ENCODE measurements around the gene ACADSB. TPM values are rescaled to one million over a fixed set of nuclear protein-coding genes. Genes with fewer than 3 reads are reported as not detected.

ACADSB gene
- total and polyA plus RNA-seq, 3 experiments from 2014 or later, result 24.4 to 29.2 (median 27.3) TPM

GRCh38 chr10:123081896-123082295, 73.1 kb downstream of the ACADSB start:
- ChIA-PET CTCF (no interaction called here), POLR2A (no interaction called here)
- Mint-ChIP-seq H3K4me3 (no peak overlapping the region), H3K27me3 (peaks cover 13 to 41% of the 10 kb centered on the region in 2 donors), H3K27ac (no peak overlapping the region), H3K36me3 (no peaks in the 10 kb centered on the region), H3K4me1 (no peaks in the 10 kb centered on the region), H3K9me3 (no peaks in the 10 kb centered on the region)
- H3K27ac ChIP-seq (ENCODE audit: low read depth, low read length), result no peak overlapping the region
- no peaks in the 10 kb centered on the region for H3K27me3 ChIP-seq (ENCODE audit: insufficient read depth, low read length, poor library complexity, severe bottlenecking)
- no peak for DNase-seq
- H3K4me1 ChIP-seq (ENCODE audit: insufficient read depth, low read length), result no peaks in the 10 kb centered on the region
- no peak overlapping the region for H3K4me3 ChIP-seq (ENCODE audit: low read length)
- H3K36me3 ChIP-seq (ENCODE audit: insufficient read depth, low read length), result no peaks in the 10 kb centered on the region
- no peaks in the 10 kb centered on the region for H3K9me3 ChIP-seq (ENCODE audit: low read length)

GRCh38 chr10:123083811-123084210, 75.0 kb downstream of the ACADSB start:
- Mint-ChIP-seq H3K27ac (no peak overlapping the region), H3K27me3 (peaks cover 13 to 33% of the 10 kb centered on the region in 2 donors), H3K4me3 (no peak overlapping the region), H3K36me3 (no peaks in the 10 kb centered on the region), H3K9me3 (no peaks in the 10 kb centered on the region), H3K4me1 (no peaks in the 10 kb centered on the region)
- Histone ChIP-seq H3K27ac (ENCODE audit: low read depth, low read length) (no peak overlapping the region), H3K9me3 (ENCODE audit: low read length) (no peaks in the 10 kb centered on the region), H3K36me3 (ENCODE audit: insufficient read depth, low read length) (no peaks in the 10 kb centered on the region), H3K4me3 (ENCODE audit: low read length) (no peak overlapping the region), H3K4me1 (ENCODE audit: insufficient read depth, low read length) (no peaks in the 10 kb centered on the region), H3K27me3 (ENCODE audit: insufficient read depth, low read length, poor library complexity, severe bottlenecking) (no peaks in the 10 kb centered on the region)
- DNase-seq, result no peak
- CTCF ChIA-PET, result no interaction called here
- POLR2A ChIA-PET, result no interaction called here

GRCh38 chr10:123086281-123086680, 77.5 kb downstream of the ACADSB start:
- no peaks in the 10 kb centered on the region for H3K4me1 ChIP-seq (ENCODE audit: insufficient read depth, low read length)
- Mint-ChIP-seq H3K27me3 (peaks cover 11 to 27% of the 10 kb centered on the region in 2 donors), H3K27ac (no peak overlapping the region), H3K4me3 (no peak overlapping the region), H3K36me3 (no peaks in the 10 kb centered on the region), H3K9me3 (no peaks in the 10 kb centered on the region), H3K4me1 (peaks cover 0 to 1% (median 0%) of the 10 kb centered on the region in 3 donors)
- no peak overlapping the region for H3K4me3 ChIP-seq (ENCODE audit: low read length)
- no peaks in the 10 kb centered on the region for H3K36me3 ChIP-seq (ENCODE audit: insufficient read depth, low read length)
- H3K9me3 ChIP-seq (ENCODE audit: low read length), result no peaks in the 10 kb centered on the region
- no peak for DNase-seq
- H3K27me3 ChIP-seq (ENCODE audit: insufficient read depth, low read length, poor library complexity, severe bottlenecking), result no peaks in the 10 kb centered on the region
- ChIA-PET POLR2A (no interaction called here), CTCF (no interaction called here)
- H3K27ac ChIP-seq (ENCODE audit: low read depth, low read length), result no peak overlapping the region

GRCh38 chr10:123087348-123087747, 78.5 kb downstream of the ACADSB start:
- Histone ChIP-seq H3K9me3 (ENCODE audit: low read length) (no peaks in the 10 kb centered on the region), H3K4me1 (ENCODE audit: insufficient read depth, low read length) (no peaks in the 10 kb centered on the region), H3K27ac (ENCODE audit: low read depth, low read length) (no peak overlapping the region), H3K27me3 (ENCODE audit: insufficient read depth, low read length, poor library complexity, severe bottlenecking) (no peaks in the 10 kb centered on the region), H3K36me3 (ENCODE audit: insufficient read depth, low read length) (no peaks in the 10 kb centered on the region), H3K4me3 (ENCODE audit: low read length) (no peak overlapping the region)
- Mint-ChIP-seq H3K4me3 (no peak overlapping the region), H3K27me3 (peaks cover 11 to 26% of the 10 kb centered on the region in 2 donors), H3K4me1 (peaks cover 0 to 1% (median 0%) of the 10 kb centered on the region in 3 donors), H3K27ac (no peak overlapping the region), H3K9me3 (no peaks in the 10 kb centered on the region), H3K36me3 (no peaks in the 10 kb centered on the region)
- ChIA-PET POLR2A (no interaction called here), CTCF (no interaction called here)
- DNase-seq, result no peak

- no peak overlapping the region for H3K27ac ChIP-seq (ENCODE audit: low read depth, low read length)
- Mint-ChIP-seq H3K36me3 (no peaks in the 10 kb centered on the region), H3K4me1 (peaks cover 0 to 1% (median 0%) of the 10 kb centered on the region in 3 donors), H3K27me3 (peaks cover 7 to 27% of the 10 kb centered on the region in 2 donors), H3K9me3 (no peaks in the 10 kb centered on the region), H3K27ac (no peak overlapping the region), H3K4me3 (no peak overlapping the region)
- DNase-seq, result no peak
- H3K4me1 ChIP-seq (ENCODE audit: insufficient read depth, low read length), result no peaks in the 10 kb centered on the region
- H3K27me3 ChIP-seq (ENCODE audit: insufficient read depth, low read length, poor library complexity, severe bottlenecking), result no peaks in the 10 kb centered on the region
- no peaks in the 10 kb centered on the region for H3K36me3 ChIP-seq (ENCODE audit: insufficient read depth, low read length)
- CTCF ChIA-PET, result no interaction called here
- no peak overlapping the region for H3K4me3 ChIP-seq (ENCODE audit: low read length)
- POLR2A ChIA-PET, result no interaction called here
- H3K9me3 ChIP-seq (ENCODE audit: low read length), result no peaks in the 10 kb centered on the region
Measured at GRCh38 chr10:123087786-123088185, 79.0 kb downstream of the ACADSB start.

GRCh38 chr10:123092635-123093414, 84.0 kb downstream of the ACADSB start:
- no peak overlapping the region for H3K4me3 Mint-ChIP-seq
- DNase-seq, result no peak
- no peaks in the 10 kb centered on the region for H3K36me3 Mint-ChIP-seq

GRCh38 chr10:123093489-123093888, 84.7 kb downstream of the ACADSB start:
- ChIA-PET POLR2A (no interaction called here), CTCF (no interaction called here)
- no peaks in the 10 kb centered on the region for H3K4me1 ChIP-seq (ENCODE audit: insufficient read depth, low read length)
- no peak overlapping the region for H3K4me3 ChIP-seq (ENCODE audit: low read length)
- no peak for DNase-seq
- no peaks in the 10 kb centered on the region for H3K9me3 ChIP-seq (ENCODE audit: low read length)
- H3K4me1 Mint-ChIP-seq, result peaks cover 0 to 1% (median 0%) of the 10 kb centered on the region in 3 donors
- no peak overlapping the region for H3K4me3 Mint-ChIP-seq
- H3K9me3 Mint-ChIP-seq, result no peaks in the 10 kb centered on the region
- H3K27me3 Mint-ChIP-seq, result peaks cover 12 to 60% of the 10 kb centered on the region in 2 donors
- H3K36me3 ChIP-seq (ENCODE audit: insufficient read depth, low read length), result no peaks in the 10 kb centered on the region
- no peaks in the 10 kb centered on the region for H3K27me3 ChIP-seq (ENCODE audit: insufficient read depth, low read length, poor library complexity, severe bottlenecking)
- H3K36me3 Mint-ChIP-seq, result no peaks in the 10 kb centered on the region
- no peak overlapping the region for H3K27ac Mint-ChIP-seq
- no peak overlapping the region for H3K27ac ChIP-seq (ENCODE audit: low read depth, low read length)

More at GRCh38 chr10:123092635-123093414, 84.0 kb downstream of the ACADSB start:
- H3K27me3 ChIP-seq (ENCODE audit: insufficient read depth, low read length, poor library complexity, severe bottlenecking), result no peaks in the 10 kb centered on the region
- no peaks in the 10 kb centered on the region for H3K4me1 ChIP-seq (ENCODE audit: insufficient read depth, low read length)
- peaks cover 12 to 54% of the 10 kb centered on the region in 2 donors for H3K27me3 Mint-ChIP-seq
- H3K9me3 Mint-ChIP-seq, result no peaks in the 10 kb centered on the region
- CTCF ChIA-PET, result no interaction called here
- H3K27ac ChIP-seq (ENCODE audit: low read depth, low read length), result no peak overlapping the region
- no peaks in the 10 kb centered on the region for H3K36me3 ChIP-seq (ENCODE audit: insufficient read depth, low read length)
- H3K9me3 ChIP-seq (ENCODE audit: low read length), result no peaks in the 10 kb centered on the region
- POLR2A ChIA-PET, result no interaction called here
- no peak overlapping the region for H3K4me3 ChIP-seq (ENCODE audit: low read length)
- H3K27ac Mint-ChIP-seq, result no peak overlapping the region
- H3K4me1 Mint-ChIP-seq, result peaks cover 0 to 1% (median 0%) of the 10 kb centered on the region in 3 donors

- H3K4me3 Mint-ChIP-seq, result no peak overlapping the region
- CTCF ChIA-PET, result no interaction called here
Measured at GRCh38 chr10:123096452-123096851, 87.6 kb downstream of the ACADSB start.

More at GRCh38 chr10:123096452-123096851, 87.6 kb downstream of the ACADSB start:
- peaks cover 8 to 52% of the 10 kb centered on the region in 2 donors for H3K27me3 Mint-ChIP-seq
- Histone ChIP-seq H3K4me3 (ENCODE audit: low read length) (no peak overlapping the region), H3K4me1 (ENCODE audit: insufficient read depth, low read length) (no peaks in the 10 kb centered on the region), H3K27me3 (ENCODE audit: insufficient read depth, low read length, poor library complexity, severe bottlenecking) (no peaks in the 10 kb centered on the region), H3K36me3 (ENCODE audit: insufficient read depth, low read length) (no peaks in the 10 kb centered on the region), H3K27ac (ENCODE audit: low read depth, low read length) (no peak overlapping the region), H3K9me3 (ENCODE audit: low read length) (no peaks in the 10 kb centered on the region)
- H3K27ac Mint-ChIP-seq, result no peak overlapping the region
- DNase-seq, result no peak
- POLR2A ChIA-PET, result no interaction called here
- no peaks in the 10 kb centered on the region for H3K4me1 Mint-ChIP-seq
- H3K36me3 Mint-ChIP-seq, result no peaks in the 10 kb centered on the region
- H3K9me3 Mint-ChIP-seq, result no peaks in the 10 kb centered on the region

All from CD8-positive, alpha-beta memory T cell (primary cell).